Vagina (tissue), 2 donors: Measurements from ENCODE around the gene OVCA2. TPM values are rescaled to one million over a fixed set of nuclear protein-coding genes. Genes with fewer than 3 reads are reported as not detected.

ENCODE experiments used
- DNase-seq, 2 donors: peaks; one replicate each; pipeline ENCODE4 v3.0.0-alpha.2; 2017; ENCODE audit errors: extremely low spot score in 2 of 2
- H3K27ac ChIP-seq: fragments of 200-600 bp; sonication (generic); one replicate; pipeline ENCODE4 v1.5.1; 2019
- H3K27me3 ChIP-seq: fragments of 200-600 bp; sonication (generic); one replicate; pipeline ENCODE4 v1.5.1; 2019
- H3K36me3 ChIP-seq, 2 donors: fragments of 200-600 bp; sonication (generic); one replicate each; pipeline ENCODE4 v1.5.1; 2017 to 2019
- H3K4me1 ChIP-seq: fragments of 200-600 bp; sonication (generic); one replicate; pipeline ENCODE4 v1.5.1; 2019
- H3K4me3 ChIP-seq, 2 donors: fragments of 200-600 bp; sonication (generic); 1 replicate in 1 of 2; 2 replicates in 1 of 2; pipeline ENCODE4 v1.5.1; 2016 to 2019
- H3K9me3 ChIP-seq: fragments of 200-600 bp; sonication (generic); one replicate; pipeline ENCODE4 v1.5.1; 2019
- POLR2A ChIP-seq, 2 donors: fragments of 450-650 bp; IDR thresholded peaks; one replicate each; pipeline ENCODE4 v1.6.1; 2017; ENCODE audit warnings: antibody characterized with exemption in 2 of 2, mild to moderate bottlenecking in 2 of 2, moderate library complexity in 2 of 2
- POLR2AphosphoS5 ChIP-seq, 2 donors: sonication (generic); formaldehyde crosslinking; IDR thresholded peaks; one replicate each; pipeline ENCODE4 v1.9.0; 2017; ENCODE audit warnings: antibody characterized with exemption in 2 of 2, mild to moderate bottlenecking in 2 of 2, low read depth in 1 of 2; ENCODE audit not compliant: insufficient read depth in 1 of 2
- intact Hi-C: fragments of 100-400 bp; cut with DNase I; formaldehyde crosslinking; loops from one replicate; pipeline ENCODE4 v1.15.1; 2023
- total RNA-seq: library from RNA; depleted of rRNA; stranded (reverse); fragments of >200 nt; gene quantifications from one replicate; pipeline ENCODE4 v1.2.3, GENCODE V29; 2016
- TF ChIP-seq, protein P1 (sequence below), 3 experiments: fragments of 450-650 bp in 2 of 3; fragments of 200-600 bp in 1 of 3; sonication (generic) in 1 of 3; IDR thresholded peaks; one replicate each; pipeline ENCODE4 v1.5.1; 2017 to 2019; ENCODE audit warnings: antibody characterized with exemption in 3 of 3, mild to moderate bottlenecking in 2 of 3, moderate library complexity in 2 of 3

The OVCA2 gene
- total RNA-seq, 1 donor from 2014 or later, result 24.3 TPM

DNA sequence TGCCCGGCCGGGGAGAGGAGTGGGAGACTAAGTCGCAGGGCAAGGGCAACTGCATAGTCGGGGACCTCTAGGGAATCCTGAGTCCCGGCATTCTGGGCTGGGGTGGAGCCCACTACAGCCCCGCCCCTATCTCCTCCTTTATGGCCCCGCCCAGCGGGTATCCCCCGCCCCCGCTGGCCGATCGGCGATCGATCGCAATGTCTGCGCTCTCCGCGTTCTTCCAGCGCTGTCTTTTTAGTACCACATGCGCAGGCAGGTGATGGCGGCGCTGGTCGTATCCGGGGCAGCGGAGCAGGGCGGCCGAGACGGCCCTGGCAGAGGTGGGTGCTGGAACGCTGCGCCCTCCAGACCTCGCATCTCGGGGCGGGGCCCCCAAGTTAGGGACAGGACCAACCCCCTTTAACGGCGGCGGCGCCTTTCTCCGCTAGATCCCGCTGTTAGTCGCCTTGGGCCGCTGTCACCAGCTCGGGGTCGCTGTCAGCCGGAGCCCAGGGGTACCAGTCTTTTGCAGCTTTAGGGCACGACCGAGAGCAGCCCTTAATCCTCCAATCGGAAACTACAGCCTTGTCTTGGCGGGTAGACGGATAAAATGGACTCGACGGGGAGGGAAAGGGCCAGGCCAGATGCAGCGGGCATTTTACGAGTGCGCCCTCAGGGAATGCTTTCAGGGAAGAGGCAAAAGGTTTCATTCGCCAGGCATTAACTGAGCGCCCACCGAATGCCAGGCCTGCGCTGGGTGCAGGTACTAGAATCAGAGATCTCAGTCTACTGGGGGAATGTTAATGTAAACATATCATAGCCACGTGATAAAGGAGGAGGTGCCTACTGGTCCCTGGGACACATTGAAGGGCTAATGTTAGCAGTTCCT lies 11.7 kb upstream of the OVCA2 start, which contains the start of gene DPH1:
DPH1 (plus strand) TSS at position 243 of the 868 bp plus-strand sequence; CDS start at position 260, 17 bp downstream.
- Histone ChIP-seq H3K27ac (peak within 1 kb of the TSS; percentile 71), H3K9me3 (no peaks in the 10 kb centered on the region), H3K36me3 (peaks cover 0 to 5% of the 10 kb centered on the region in 2 donors), H3K4me3 (peak within 1 kb of the TSS; percentile 68 to 91), H3K27me3 (no peaks in the 10 kb centered on the region), H3K4me1 (peaks cover 37% of the 10 kb centered on the region)
- intact Hi-C loops, result no loop called here
- DNase-seq, result no peak
- TF ChIP-seq, protein P1, sequence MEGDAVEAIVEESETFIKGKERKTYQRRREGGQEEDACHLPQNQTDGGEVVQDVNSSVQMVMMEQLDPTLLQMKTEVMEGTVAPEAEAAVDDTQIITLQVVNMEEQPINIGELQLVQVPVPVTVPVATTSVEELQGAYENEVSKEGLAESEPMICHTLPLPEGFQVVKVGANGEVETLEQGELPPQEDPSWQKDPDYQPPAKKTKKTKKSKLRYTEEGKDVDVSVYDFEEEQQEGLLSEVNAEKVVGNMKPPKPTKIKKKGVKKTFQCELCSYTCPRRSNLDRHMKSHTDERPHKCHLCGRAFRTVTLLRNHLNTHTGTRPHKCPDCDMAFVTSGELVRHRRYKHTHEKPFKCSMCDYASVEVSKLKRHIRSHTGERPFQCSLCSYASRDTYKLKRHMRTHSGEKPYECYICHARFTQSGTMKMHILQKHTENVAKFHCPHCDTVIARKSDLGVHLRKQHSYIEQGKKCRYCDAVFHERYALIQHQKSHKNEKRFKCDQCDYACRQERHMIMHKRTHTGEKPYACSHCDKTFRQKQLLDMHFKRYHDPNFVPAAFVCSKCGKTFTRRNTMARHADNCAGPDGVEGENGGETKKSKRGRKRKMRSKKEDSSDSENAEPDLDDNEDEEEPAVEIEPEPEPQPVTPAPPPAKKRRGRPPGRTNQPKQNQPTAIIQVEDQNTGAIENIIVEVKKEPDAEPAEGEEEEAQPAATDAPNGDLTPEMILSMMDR (IDR thresholded peaks at IDR 0.05), result peak in 1 of 3 experiments; percentile 0
- TF ChIP-seq POLR2A (IDR thresholded peaks at IDR 0.05) (peak in 1 of 2 donors; percentile 15), POLR2AphosphoS5 (IDR thresholded peaks at IDR 0.05; ENCODE audit: insufficient read depth in 1 of 2, low read depth in 1 of 2) (peak; percentile 85 to 92)

DNA sequence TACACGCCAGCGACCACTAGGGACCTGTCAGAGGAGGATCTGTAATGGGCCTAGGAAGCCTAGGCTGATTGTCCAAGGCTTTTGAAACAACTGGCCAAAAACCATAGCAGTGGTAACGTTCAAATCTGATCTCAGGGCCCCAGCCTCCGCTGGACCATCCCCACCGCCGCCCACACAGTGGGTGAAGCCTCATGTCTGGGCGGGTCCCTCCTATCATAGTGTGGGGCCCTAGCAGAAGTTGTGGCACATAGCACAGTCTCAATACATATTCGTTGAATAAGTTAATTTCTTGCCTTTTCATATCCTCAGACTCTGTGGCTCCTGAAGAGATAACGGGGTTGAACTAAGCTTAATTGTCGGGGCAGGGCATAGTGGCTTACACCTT lies 11.1 kb upstream of the OVCA2 start:
- H3K9me3 ChIP-seq, result no peaks in the 10 kb centered on the region
- H3K4me1 ChIP-seq, result peaks cover 32% of the 10 kb centered on the region
- no peak for DNase-seq
- peaks cover 0 to 7% of the 10 kb centered on the region in 2 donors for H3K36me3 ChIP-seq
- H3K27ac ChIP-seq, result peak overlapping the region; percentile 71
- H3K27me3 ChIP-seq, result no peaks in the 10 kb centered on the region
- intact Hi-C loops, result no loop called here
- peak overlapping the region; percentile 68 to 91 for H3K4me3 ChIP-seq
- TF ChIP-seq POLR2A (IDR thresholded peaks at IDR 0.05), result no peak
- no peak for TF ChIP-seq POLR2AphosphoS5 (IDR thresholded peaks at IDR 0.05; ENCODE audit: insufficient read depth in 1 of 2, low read depth in 1 of 2)
- TF ChIP-seq, protein P1 (IDR thresholded peaks at IDR 0.05), result peak in 1 of 3 experiments; percentile 15

- Histone ChIP-seq H3K4me1 (peaks cover 25% of the 10 kb centered on the region), H3K27ac (no peak overlapping the region), H3K4me3 (no peak overlapping the region), H3K27me3 (no peaks in the 10 kb centered on the region), H3K9me3 (no peaks in the 10 kb centered on the region), H3K36me3 (peaks cover 0 to 25% of the 10 kb centered on the region in 2 donors)
- no peak for TF ChIP-seq POLR2AphosphoS5 (IDR thresholded peaks at IDR 0.05; ENCODE audit: insufficient read depth in 1 of 2, low read depth in 1 of 2)
- TF ChIP-seq, protein P1 (IDR thresholded peaks at IDR 0.05), result no peak
- TF ChIP-seq POLR2A (IDR thresholded peaks at IDR 0.05), result no peak
- intact Hi-C loops, result no loop called here
- no peak for DNase-seq
Measured at GRCh38 chr17:2033153-2033552, 8.7 kb upstream of the OVCA2 start.

GRCh38 chr17:2034157-2034556 lies 7.7 kb upstream of the OVCA2 start:
- no peak for DNase-seq
- Histone ChIP-seq H3K27me3 (no peaks in the 10 kb centered on the region), H3K4me3 (no peak overlapping the region), H3K4me1 (peaks cover 25% of the 10 kb centered on the region), H3K36me3 (peaks cover 0 to 25% of the 10 kb centered on the region in 2 donors), H3K9me3 (no peaks in the 10 kb centered on the region), H3K27ac (no peak overlapping the region)
- intact Hi-C loops, result no loop called here
- TF ChIP-seq POLR2A (IDR thresholded peaks at IDR 0.05), result no peak
- no peak for TF ChIP-seq POLR2AphosphoS5 (IDR thresholded peaks at IDR 0.05; ENCODE audit: insufficient read depth in 1 of 2, low read depth in 1 of 2)
- TF ChIP-seq, protein P1 (IDR thresholded peaks at IDR 0.05), result no peak
